Measurements from ENCODE around the gene HESX1. TPM values are rescaled to one million over a fixed set of nuclear protein-coding genes. Genes with fewer than 3 reads are reported as not detected.

The HESX1 gene
- polyA plus RNA-seq, 1 donor from 2014 or later, result 4.8 TPM

- Histone ChIP-seq H3F3A (ENCODE audit: insufficient read depth, low read length, poor library complexity, severe bottlenecking) (no peaks in the 10 kb centered on the region), H3K27ac (ENCODE audit: low read length) (no peak overlapping the region), H3K27me3 (ENCODE audit: insufficient read depth, low read depth, low read length) (no peaks in the 10 kb centered on the region), H3K9me2 (ENCODE audit: insufficient read depth, low read length) (no peaks in the 10 kb centered on the region), H3K9me3 (ENCODE audit: low read length) (no peaks in the 10 kb centered on the region), H3K4me3 (ENCODE audit: low read length) (no peak overlapping the region), H3K36me3 (ENCODE audit: insufficient read depth, low read length) (no peaks in the 10 kb centered on the region), H3K4me2 (ENCODE audit: low read length) (no peak overlapping the region), H2AFZ (ENCODE audit: low read depth, low read length) (no peak overlapping the region), H4K20me1 (ENCODE audit: insufficient read depth) (no peaks in the 10 kb centered on the region), H3K79me2 (replicated peaks; ENCODE audit: insufficient read depth, low read length) (peaks cover 30% of the 10 kb centered on the region), H3K9ac (ENCODE audit: low read length) (no peak overlapping the region)
- TF ChIP-seq SMC3 (conservative IDR thresholded peaks at IDR 0.05; ENCODE audit: poor library complexity), result no peak
- no peak for TF ChIP-seq REST (IDR thresholded peaks at IDR 0.05; ENCODE audit: borderline replicate concordance)
- no peak for TF ChIP-seq EZH2 (IDR thresholded peaks at IDR 0.05; ENCODE audit: borderline replicate concordance, insufficient read depth, low read length, poor library complexity, severe bottlenecking)
- no peak for TF ChIP-seq CTCF (IDR thresholded peaks at IDR 0.05; ENCODE audit: poor library complexity, severe bottlenecking)
- TF ChIP-seq EP300 (conservative IDR thresholded peaks at IDR 0.05; ENCODE audit: poor library complexity, severe bottlenecking), result no peak
- TF ChIP-seq POLR2AphosphoS5 (IDR thresholded peaks at IDR 0.05), result no peak
- no peak for TF ChIP-seq MXI1 (conservative IDR thresholded peaks at IDR 0.05; ENCODE audit: poor library complexity, severe bottlenecking)
- TF ChIP-seq RAD21 (conservative IDR thresholded peaks at IDR 0.05), result no peak
- TF ChIP-seq TAF1 (IDR thresholded peaks at IDR 0.05; ENCODE audit: low read depth), result no peak
Observed at GRCh38 chr3:57166660-57167059, 33.1 kb downstream of the HESX1 start.

DNA sequence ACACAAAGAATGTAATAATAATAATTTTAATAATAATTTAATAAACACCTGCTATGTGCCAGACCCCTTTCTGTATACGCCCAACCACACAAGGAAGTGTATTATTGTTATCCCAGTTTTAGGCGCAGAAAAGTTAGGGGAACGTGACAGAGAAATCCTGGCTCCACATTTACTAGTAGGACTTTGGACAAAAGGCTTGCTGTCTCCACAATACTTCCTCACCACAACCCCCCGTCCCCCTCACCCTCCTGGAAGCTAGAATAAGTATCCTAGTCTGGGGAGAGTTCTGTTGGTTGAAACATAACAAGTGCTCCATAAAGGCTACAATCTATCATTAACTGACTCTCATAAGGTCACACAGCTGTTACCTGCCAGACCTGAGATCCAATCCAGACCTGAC is 34.1 kb downstream of the HESX1 start:
- Histone ChIP-seq H3K4me3 (ENCODE audit: low read length) (peak overlapping the region; percentile 96), H3K9me3 (ENCODE audit: low read length) (no peaks in the 10 kb centered on the region), H3K9ac (ENCODE audit: low read length) (no peak overlapping the region), H3K36me3 (ENCODE audit: insufficient read depth, low read length) (no peaks in the 10 kb centered on the region), H3K4me2 (ENCODE audit: low read length) (no peak overlapping the region), H3K27me3 (ENCODE audit: insufficient read depth, low read depth, low read length) (no peaks in the 10 kb centered on the region), H2AFZ (ENCODE audit: low read depth, low read length) (no peak overlapping the region), H4K20me1 (ENCODE audit: insufficient read depth) (no peaks in the 10 kb centered on the region), H3K27ac (ENCODE audit: low read length) (no peak overlapping the region), H3K79me2 (replicated peaks; ENCODE audit: insufficient read depth, low read length) (peaks cover 37% of the 10 kb centered on the region), H3K9me2 (ENCODE audit: insufficient read depth, low read length) (no peaks in the 10 kb centered on the region), H3F3A (ENCODE audit: insufficient read depth, low read length, poor library complexity, severe bottlenecking) (no peaks in the 10 kb centered on the region)
- TF ChIP-seq TAF1 (IDR thresholded peaks at IDR 0.05; ENCODE audit: low read depth), result no peak
- TF ChIP-seq EP300 (conservative IDR thresholded peaks at IDR 0.05; ENCODE audit: poor library complexity, severe bottlenecking), result no peak
- TF ChIP-seq CTCF (IDR thresholded peaks at IDR 0.05; ENCODE audit: poor library complexity, severe bottlenecking), result no peak
- no peak for TF ChIP-seq REST (IDR thresholded peaks at IDR 0.05; ENCODE audit: borderline replicate concordance)
- no peak for TF ChIP-seq MXI1 (conservative IDR thresholded peaks at IDR 0.05; ENCODE audit: poor library complexity, severe bottlenecking)
- TF ChIP-seq POLR2AphosphoS5 (IDR thresholded peaks at IDR 0.05), result no peak
- TF ChIP-seq RAD21 (conservative IDR thresholded peaks at IDR 0.05), result no peak
- TF ChIP-seq EZH2 (IDR thresholded peaks at IDR 0.05; ENCODE audit: borderline replicate concordance, insufficient read depth, low read length, poor library complexity, severe bottlenecking), result no peak
- TF ChIP-seq SMC3 (conservative IDR thresholded peaks at IDR 0.05; ENCODE audit: poor library complexity), result no peak
